Natural killer cell treated with Interleukin-12 subunit alpha and Interleukin-12 subunit beta and Interleukin-15 and Interleukin-18, amount 100 ng/mL, for 72 hours (primary cell): Measurements from ENCODE around the gene RPL31. TPM values are rescaled to one million over a fixed set of nuclear protein-coding genes. Genes with fewer than 3 reads are reported as not detected.
A peak's percentile ranks its signal among the peaks of the same experiment; 100 is the strongest.

Source experiments
- ATAC-seq, 2 donors: fragments of 150-1000 bp; cut with Tn5 transposase in 1 of 2; sonication (Bioruptor Pico), chemical (Tn5 transposase) in 1 of 2; 2 replicates each; pipeline ENCODE4 v1.10.0; 2021
- DNase-seq: peaks from one replicate; pipeline ENCODE4 v3.0.0; 2022; ENCODE audit warnings: low spot score
- H3K27ac Mint-ChIP-seq, 2 donors: 1 replicate in 1 of 2; 2 replicates in 1 of 2; pipeline ENCODE4 v1.8.0; 2022; ENCODE audit warnings: mixed read lengths in 2 of 2, mild to moderate bottlenecking in 1 of 2, moderate library complexity in 1 of 2
- H3K27me3 Mint-ChIP-seq, 2 donors: 1 replicate in 1 of 2; 2 replicates in 1 of 2; pipeline ENCODE4 v1.8.0; 2022; ENCODE audit warnings: mixed read lengths in 2 of 2
- H3K36me3 Mint-ChIP-seq: one replicate; pipeline ENCODE4 v1.8.0; 2022; ENCODE audit warnings: mixed read lengths
- H3K4me1 Mint-ChIP-seq, 2 donors: 1 replicate in 1 of 2; 2 replicates in 1 of 2; pipeline ENCODE4 v1.8.0; 2022; ENCODE audit warnings: low read depth in 2 of 2, mixed read lengths in 2 of 2, mild to moderate bottlenecking in 1 of 2
- H3K4me3 Mint-ChIP-seq: one replicate; pipeline ENCODE4 v1.8.0; 2022; ENCODE audit warnings: mixed read lengths
- H3K9me3 Mint-ChIP-seq: 2 replicates; pipeline ENCODE4 v1.8.0; 2022; ENCODE audit warnings: mixed read lengths
- total RNA-seq, 2 donors: library from RNA; stranded (reverse); gene quantifications; one replicate each; pipeline ENCODE4 v1.2.3, GENCODE V29; 2022

Gene RPL31
- 1,000 to 10,000 TPM in 1 of 2 donors, 100 to 1,000 TPM in 1; 623 to 1,027 TPM for total RNA-seq

DNA sequence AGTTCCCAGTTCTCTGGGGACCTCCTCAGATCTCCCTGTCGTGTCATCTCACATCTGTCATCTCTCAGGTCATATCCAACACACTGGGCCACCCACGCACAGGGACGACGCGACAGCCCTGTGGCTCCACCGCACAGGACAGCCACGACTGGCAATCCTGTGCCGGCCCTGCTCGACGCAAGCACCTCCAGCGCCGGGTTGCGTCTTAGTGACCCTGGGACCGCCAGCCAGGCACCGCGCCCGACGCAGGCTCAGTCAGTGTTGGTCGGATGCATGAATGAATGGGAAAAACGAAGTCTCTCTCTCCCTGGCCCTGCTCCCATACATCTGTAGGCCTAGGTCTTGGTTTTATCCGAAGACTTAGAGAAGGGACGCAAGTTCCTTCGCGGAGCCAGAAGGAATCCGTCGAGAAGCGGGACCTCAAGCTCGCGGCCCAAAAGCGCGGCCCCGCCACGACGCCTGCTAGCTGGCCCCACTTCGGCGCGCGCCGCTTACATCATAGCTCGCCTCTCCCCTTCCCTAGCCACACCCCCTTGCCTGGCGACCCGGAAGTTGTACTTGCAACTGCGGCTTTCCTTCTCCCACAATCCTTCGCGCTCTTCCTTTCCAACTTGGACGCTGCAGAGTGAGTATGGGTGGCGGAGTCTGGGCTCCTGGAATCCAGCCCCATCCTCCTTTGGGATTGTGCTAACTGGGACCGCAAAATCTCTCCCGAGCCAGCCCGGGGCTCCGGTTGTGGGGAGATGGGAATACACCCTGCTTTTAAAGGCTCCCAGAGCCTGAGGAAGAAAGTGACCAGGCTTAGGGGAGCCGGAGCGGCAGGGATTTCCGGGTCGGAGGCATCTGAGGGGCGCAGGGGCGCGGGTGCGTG is at the start of gene RPL31:
Gene RPL31 (plus strand): TSS at position 599 of the 871 bp plus-strand sequence. CDS start 413 bp downstream, outside the sequence.
- Mint-ChIP-seq H3K4me3 (peak within 1 kb of the TSS; percentile 95), H3K27me3 (peaks cover 0 to 4% of the 10 kb centered on the region in 2 donors), H3K27ac (peak within 1 kb of the TSS; percentile 90 to 96), H3K36me3 (peaks cover 39% of the 10 kb centered on the region), H3K9me3 (no peaks in the 10 kb centered on the region), H3K4me1 (peaks cover 43 to 45% of the 10 kb centered on the region in 2 donors)
- ATAC-seq: peak; percentile 97 to 99
- peak; percentile 98 for DNase-seq

DNA sequence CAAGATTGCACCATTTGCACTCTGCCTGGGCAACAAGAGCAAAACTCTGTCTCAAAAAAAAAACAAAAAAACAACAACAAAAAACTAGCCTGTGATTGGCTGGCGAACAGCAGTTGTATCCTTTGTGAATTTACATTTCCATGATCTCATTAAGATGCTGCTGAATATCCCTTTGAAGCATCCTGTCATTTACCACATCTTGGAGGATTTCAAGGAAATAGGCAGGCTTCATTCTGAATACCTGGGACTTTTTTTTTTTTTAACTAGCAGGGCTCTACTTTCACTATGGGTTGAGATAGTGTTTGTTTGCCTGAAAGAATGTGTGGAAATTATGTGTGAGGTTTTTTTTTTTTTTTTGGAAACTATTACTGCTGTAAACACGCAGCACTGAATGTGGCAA is 49.6 kb upstream of the RPL31 start:
- DNase-seq (peak; percentile 12), ATAC-seq (no peak)
- Mint-ChIP-seq H3K36me3 (no peaks in the 10 kb centered on the region), H3K27ac (no peak overlapping the region), H3K4me3 (no peak overlapping the region), H3K27me3 (peaks cover 8% of the 10 kb centered on the region in 2 donors), H3K4me1 (no peaks in the 10 kb centered on the region), H3K9me3 (no peaks in the 10 kb centered on the region)

DNA sequence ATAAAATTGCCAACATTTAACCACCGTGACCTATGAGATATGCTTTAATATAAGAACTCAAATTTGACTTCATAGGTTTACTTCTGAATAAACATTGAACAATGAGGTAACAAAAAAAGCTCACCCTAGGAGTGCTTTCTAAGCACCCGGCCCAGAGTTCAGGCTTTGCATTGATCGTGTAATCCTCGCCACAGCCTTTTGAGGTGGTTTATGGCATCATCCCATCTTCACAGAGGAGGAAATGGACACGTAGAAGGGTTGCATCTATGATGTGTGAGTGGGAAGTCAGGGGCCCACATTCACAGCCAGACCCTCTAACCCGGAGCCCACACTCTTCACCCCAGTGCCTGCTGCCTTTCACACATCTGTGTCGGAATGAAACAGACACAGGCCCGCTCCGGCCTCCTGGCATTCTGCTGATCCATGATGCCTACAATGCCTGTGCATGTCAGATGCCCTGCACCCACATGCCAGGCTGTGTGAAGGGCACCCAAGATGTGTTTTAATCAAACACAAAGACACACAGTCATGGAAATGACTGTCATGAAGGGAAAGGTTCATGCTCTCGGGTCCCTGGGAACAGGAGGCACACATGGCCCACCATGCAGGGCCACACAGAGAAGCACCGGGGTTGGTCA is 48.6 kb upstream of the RPL31 start:
- peak; percentile 8 for DNase-seq
- Mint-ChIP-seq H3K27ac (no peak overlapping the region), H3K9me3 (no peaks in the 10 kb centered on the region), H3K4me1 (no peaks in the 10 kb centered on the region), H3K36me3 (no peaks in the 10 kb centered on the region), H3K27me3 (peaks cover 8% of the 10 kb centered on the region in 2 donors), H3K4me3 (no peak overlapping the region)
- ATAC-seq: no peak

DNA sequence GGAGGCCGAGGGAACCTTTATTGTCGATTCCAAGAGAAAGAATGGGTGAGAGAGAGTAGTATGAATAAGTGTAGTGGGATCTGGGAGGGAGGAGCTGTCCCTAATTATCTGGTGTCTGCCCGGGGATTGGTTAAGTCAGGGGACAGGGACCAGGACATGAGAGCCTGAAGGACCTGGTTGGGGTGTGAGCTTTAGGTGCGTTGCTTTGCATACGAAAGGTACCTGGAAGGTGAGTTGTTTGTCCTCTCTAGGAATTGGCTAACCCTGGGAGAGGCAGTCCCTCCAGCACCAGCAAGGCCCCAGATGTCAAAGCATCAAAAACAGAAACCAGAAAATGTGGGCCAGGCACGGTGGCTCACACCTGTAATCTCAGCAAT is 48.1 kb upstream of the RPL31 start:
- ATAC-seq (no peak), DNase-seq (no peak)
- Mint-ChIP-seq H3K4me1 (no peaks in the 10 kb centered on the region), H3K4me3 (no peak overlapping the region), H3K9me3 (no peaks in the 10 kb centered on the region), H3K36me3 (no peaks in the 10 kb centered on the region), H3K27me3 (peaks cover 3 to 8% of the 10 kb centered on the region in 2 donors), H3K27ac (no peak overlapping the region)

DNA sequence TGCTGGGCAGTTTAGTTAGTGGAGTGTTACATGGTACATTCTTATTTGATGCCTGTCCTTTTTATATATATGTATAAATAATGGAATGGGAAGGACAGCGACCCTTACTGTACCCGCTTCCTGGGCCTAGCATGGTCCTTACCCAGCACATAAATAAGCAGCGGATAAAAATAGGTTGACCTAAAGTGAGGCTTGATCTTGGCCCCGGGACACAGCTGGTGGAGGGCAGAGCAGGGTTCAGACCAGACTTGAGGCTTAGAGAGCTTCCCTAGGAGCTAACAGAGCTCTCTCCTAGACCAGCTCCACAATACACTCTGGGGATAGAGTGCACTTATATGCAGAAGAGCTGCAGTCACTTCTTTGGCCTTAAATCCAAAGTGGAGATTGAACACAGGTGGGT is 46.9 kb upstream of the RPL31 start:
- H3K27me3 Mint-ChIP-seq: peaks cover 0 to 8% of the 10 kb centered on the region in 2 donors
- no peaks in the 10 kb centered on the region for H3K9me3 Mint-ChIP-seq
- no peak overlapping the region for H3K27ac Mint-ChIP-seq
- no peak overlapping the region for H3K4me3 Mint-ChIP-seq
- peak; percentile 12 for DNase-seq
- no peak for ATAC-seq
- no peaks in the 10 kb centered on the region for H3K4me1 Mint-ChIP-seq
- H3K36me3 Mint-ChIP-seq: no peaks in the 10 kb centered on the region

DNA sequence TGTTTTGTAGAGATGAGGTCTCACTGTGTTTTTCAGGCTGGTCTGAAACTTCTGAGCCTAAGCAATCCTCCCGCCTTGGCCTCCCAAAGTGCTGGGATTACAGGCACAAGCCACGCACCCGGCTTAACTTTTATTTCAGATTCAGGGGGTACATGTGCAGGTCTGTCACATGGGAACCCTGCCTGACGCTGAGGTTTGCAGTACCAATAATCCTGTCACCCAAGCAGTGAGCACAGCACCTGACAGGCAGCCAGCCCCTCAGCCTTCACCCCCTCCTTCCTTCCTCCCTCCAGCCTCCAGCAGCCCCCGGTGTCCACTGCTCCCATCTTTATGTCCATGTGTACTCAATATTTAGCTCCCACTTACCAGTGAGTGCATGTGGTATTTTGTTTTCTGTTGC is 46.0 kb upstream of the RPL31 start:
- ATAC-seq: no peak
- Mint-ChIP-seq H3K36me3 (no peaks in the 10 kb centered on the region), H3K4me3 (no peak overlapping the region), H3K4me1 (no peaks in the 10 kb centered on the region), H3K9me3 (no peaks in the 10 kb centered on the region), H3K27ac (no peak overlapping the region), H3K27me3 (peaks cover 0 to 5% of the 10 kb centered on the region in 2 donors)
- DNase-seq: no peak

DNA sequence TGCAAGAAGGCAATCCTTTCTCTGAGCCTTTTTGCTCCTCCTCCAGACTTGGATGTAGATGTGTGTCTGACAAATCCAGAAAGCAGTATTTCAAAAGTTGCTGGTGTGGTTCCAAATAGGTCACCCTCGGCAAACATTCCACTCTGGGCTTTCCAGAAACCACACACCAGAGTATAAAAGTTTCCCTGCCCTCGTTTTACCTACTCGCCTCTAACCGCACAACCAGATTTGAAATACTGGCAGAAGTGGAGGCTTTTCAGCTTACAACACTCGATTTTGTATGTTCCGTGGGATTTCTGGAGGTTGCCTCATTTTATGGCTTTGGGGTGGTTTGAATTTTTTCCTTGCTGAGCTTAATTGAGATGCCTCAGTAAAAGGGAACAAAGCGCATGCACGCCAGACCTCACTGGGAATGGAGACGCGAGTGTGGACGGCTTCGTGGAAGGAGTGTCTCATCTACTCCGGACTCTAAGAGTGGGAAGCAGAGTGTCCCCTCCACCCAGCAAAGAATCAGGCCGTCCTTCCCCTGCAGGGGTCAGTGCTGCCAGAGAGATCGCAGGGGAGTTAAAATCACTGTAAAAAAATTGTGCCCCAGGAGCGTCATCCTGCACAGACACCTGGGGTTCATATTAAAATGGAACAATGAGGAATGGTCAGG is 44.0 kb upstream of the RPL31 start:
- DNase-seq (no peak), ATAC-seq (no peak)

DNA sequence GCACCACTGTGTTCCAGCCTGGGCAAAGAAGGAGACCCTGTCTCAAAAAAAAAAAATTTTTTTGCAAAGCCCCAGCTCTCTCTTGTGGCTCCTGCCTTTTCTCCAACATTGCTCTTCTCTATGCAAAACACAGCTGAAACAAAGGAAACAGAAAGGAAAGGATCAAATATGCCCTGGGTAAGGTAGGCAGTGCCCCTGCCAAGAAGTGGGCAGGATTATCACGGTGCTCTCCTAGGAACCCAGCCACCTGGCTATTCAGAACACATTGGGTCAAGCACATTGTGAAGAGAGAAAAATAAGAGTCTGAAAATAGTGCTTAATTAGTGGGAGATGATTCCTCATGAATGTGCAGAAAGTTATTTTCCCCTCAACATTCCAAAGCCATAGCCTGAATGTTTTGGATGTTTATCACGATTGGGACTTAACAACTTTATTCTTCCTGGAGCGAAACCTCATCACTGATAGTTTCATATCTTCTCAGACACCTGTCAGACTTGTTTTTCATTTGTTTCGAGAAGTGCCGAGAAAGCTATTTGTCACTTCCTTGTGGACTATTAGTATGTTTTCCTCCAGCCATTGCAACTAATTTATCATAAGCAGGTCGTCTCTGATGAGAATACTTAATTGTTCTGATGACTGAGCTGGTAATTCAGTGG is 42.7 kb upstream of the RPL31 start:
- no peak overlapping the region for H3K27ac Mint-ChIP-seq
- no peak for ATAC-seq
- peaks cover 0 to 4% of the 10 kb centered on the region in 2 donors for H3K27me3 Mint-ChIP-seq
- no peaks in the 10 kb centered on the region for H3K36me3 Mint-ChIP-seq
- no peak for DNase-seq
- H3K4me3 Mint-ChIP-seq: no peak overlapping the region
- no peaks in the 10 kb centered on the region for H3K9me3 Mint-ChIP-seq
- no peaks in the 10 kb centered on the region for H3K4me1 Mint-ChIP-seq

More for the DNA sequence above, 44.0 kb upstream of the RPL31 start:
- Mint-ChIP-seq H3K36me3 (no peaks in the 10 kb centered on the region), H3K9me3 (no peaks in the 10 kb centered on the region), H3K4me1 (no peaks in the 10 kb centered on the region), H3K27ac (no peak overlapping the region), H3K4me3 (no peak overlapping the region), H3K27me3 (peaks cover 0 to 4% of the 10 kb centered on the region in 2 donors)

DNA sequence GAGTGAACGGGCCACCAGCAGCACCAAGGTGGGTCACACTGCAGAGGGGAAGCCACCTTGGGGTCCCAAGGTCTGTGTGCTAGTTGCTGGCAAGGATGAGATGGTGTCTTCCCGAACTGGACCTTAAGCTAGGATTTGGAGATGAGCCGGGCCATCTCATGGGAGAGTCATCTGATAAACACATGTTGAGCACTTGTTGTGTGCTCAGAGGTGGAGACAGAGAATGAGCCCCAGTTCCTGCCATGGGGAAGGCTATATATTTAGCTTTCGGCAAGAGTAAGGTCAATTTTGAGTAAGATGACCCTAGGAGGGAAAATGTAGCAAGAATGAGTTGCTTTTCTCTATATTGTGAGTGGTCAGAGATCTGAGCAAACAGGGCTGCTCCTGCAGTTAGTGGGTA is 41.4 kb upstream of the RPL31 start:
- Mint-ChIP-seq H3K27ac (no peak overlapping the region), H3K36me3 (no peaks in the 10 kb centered on the region), H3K9me3 (no peaks in the 10 kb centered on the region), H3K27me3 (peaks cover 0 to 4% of the 10 kb centered on the region in 2 donors), H3K4me3 (no peak overlapping the region), H3K4me1 (no peaks in the 10 kb centered on the region)
- DNase-seq (no peak), ATAC-seq (no peak)

DNA sequence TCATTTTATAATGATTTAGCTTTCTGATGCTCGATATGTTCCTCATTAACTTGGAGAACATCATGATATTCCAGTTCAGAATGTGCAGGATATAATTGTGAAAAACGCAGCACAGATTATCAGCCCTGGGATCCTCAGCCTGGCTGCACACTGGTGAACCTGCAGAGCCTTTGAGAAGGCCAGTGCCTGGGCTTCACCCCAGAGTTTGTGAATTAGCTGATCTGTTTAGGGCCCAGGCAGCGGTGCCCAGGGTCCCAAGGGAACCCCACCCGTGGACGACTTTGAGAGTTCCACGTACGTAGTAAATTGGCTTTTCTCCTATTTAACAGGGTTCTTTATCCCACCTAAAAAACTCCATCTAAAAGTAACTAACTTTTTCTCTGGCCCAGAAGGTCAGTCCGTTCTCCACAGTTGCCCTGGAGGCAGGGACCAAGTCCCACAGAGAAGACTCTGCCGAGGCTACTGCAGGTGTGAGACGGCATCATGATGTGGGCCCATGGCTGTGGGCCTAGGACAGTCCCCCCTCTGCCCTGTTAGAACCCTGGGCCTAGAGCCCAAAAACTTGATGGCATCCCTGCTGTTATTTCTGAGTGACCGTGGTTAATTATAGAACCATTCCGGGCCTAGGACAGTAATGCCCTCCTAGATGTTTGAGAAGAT is 39.6 kb upstream of the RPL31 start:
- H3K4me1 Mint-ChIP-seq: no peaks in the 10 kb centered on the region
- no peaks in the 10 kb centered on the region for H3K27me3 Mint-ChIP-seq
- peak; percentile 22 for DNase-seq
- no peak overlapping the region for H3K27ac Mint-ChIP-seq
- H3K4me3 Mint-ChIP-seq: no peak overlapping the region
- no peak for ATAC-seq
- no peaks in the 10 kb centered on the region for H3K36me3 Mint-ChIP-seq
- no peaks in the 10 kb centered on the region for H3K9me3 Mint-ChIP-seq

DNA sequence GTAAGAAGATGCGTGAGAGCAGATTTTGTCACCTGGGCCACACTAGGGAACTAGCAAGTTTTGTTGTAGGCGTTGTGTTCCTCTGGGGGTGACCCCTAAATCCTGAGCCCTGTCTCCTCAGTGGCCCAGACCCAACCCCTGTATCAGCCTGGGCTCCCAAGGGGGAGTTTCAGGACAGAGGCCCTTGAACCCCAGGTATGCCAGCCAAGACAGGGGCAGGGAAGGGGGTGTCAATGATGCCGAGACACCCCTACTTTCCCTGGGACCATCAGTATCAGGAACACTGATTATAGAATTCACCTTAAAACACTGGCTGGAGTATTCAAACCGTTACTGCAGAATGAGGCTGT is 39.1 kb upstream of the RPL31 start:
- Mint-ChIP-seq H3K27ac (no peak overlapping the region), H3K36me3 (no peaks in the 10 kb centered on the region), H3K9me3 (no peaks in the 10 kb centered on the region), H3K27me3 (no peaks in the 10 kb centered on the region), H3K4me3 (no peak overlapping the region), H3K4me1 (no peaks in the 10 kb centered on the region)
- peak in 1 of 2 donors; percentile 21 for ATAC-seq
- peak; percentile 56 for DNase-seq

DNA sequence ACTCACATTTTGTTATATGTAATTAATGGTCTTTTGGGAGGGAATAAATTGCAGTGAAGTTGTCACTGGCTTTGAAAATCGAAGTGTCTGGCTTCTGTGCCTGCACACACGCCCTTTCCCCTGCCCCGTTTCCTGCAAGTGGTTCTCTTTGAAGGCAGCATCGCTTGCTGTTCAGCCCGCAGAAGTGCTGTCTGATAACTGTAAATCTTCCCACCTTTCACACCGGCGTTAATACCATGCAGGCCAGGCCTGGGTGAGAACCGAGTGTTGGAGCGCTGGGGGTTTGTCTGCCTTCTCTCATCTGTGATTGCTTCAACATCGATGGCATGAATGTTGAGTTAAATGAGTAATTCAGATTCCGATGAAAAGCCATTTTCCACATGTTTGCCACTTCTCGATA is 37.9 kb upstream of the RPL31 start:
- ATAC-seq (no peak), DNase-seq (peak; percentile 55)
- H3K9me3 Mint-ChIP-seq: no peaks in the 10 kb centered on the region
- no peaks in the 10 kb centered on the region for H3K36me3 Mint-ChIP-seq
- H3K4me1 Mint-ChIP-seq: no peaks in the 10 kb centered on the region
- no peak overlapping the region for H3K4me3 Mint-ChIP-seq
- no peaks in the 10 kb centered on the region for H3K27me3 Mint-ChIP-seq
- no peak overlapping the region for H3K27ac Mint-ChIP-seq

DNA sequence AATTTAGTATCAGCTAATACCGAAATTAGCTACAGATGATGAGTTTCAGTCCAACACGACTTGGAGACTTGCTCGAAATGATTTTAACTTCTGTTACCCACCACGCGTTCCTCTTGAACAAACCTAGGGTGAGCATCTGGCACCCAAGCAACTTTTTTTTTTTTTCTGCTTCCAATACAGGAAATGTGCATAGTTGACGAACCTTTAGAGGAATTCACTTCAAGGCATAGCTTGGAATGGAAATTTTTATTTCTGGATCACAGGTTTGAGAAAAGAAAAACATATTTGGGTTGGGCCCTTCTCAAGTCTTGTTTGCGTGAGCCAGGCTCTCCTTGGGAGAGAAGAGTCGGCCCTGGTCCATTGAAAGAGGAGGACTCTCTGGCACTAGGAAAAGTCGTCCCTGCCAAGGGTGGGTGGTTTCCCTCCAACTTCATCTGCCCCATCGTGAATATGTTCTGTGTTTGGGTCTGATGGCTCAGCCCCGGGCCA is 37.4 kb upstream of the RPL31 start:
- no peak for ATAC-seq
- no peak for DNase-seq
- H3K36me3 Mint-ChIP-seq: no peaks in the 10 kb centered on the region
- H3K27ac Mint-ChIP-seq: no peak overlapping the region
- H3K4me1 Mint-ChIP-seq: no peaks in the 10 kb centered on the region
- no peaks in the 10 kb centered on the region for H3K9me3 Mint-ChIP-seq
- no peaks in the 10 kb centered on the region for H3K27me3 Mint-ChIP-seq
- no peak overlapping the region for H3K4me3 Mint-ChIP-seq
